ENCODE data around the gene MIB2.

GRCh38 chr1:1594602-1595260 lies 20.6 kb upstream of the MIB2 start:
- TF ChIP-seq POLR2A (IDR thresholded peaks at IDR 0.05) (no peak), POLR2AphosphoS5 (IDR thresholded peaks at IDR 0.05; ENCODE audit: insufficient read depth in 1 of 2, low read depth in 1 of 2) (no peak)
- TF ChIP-seq, protein P1, sequence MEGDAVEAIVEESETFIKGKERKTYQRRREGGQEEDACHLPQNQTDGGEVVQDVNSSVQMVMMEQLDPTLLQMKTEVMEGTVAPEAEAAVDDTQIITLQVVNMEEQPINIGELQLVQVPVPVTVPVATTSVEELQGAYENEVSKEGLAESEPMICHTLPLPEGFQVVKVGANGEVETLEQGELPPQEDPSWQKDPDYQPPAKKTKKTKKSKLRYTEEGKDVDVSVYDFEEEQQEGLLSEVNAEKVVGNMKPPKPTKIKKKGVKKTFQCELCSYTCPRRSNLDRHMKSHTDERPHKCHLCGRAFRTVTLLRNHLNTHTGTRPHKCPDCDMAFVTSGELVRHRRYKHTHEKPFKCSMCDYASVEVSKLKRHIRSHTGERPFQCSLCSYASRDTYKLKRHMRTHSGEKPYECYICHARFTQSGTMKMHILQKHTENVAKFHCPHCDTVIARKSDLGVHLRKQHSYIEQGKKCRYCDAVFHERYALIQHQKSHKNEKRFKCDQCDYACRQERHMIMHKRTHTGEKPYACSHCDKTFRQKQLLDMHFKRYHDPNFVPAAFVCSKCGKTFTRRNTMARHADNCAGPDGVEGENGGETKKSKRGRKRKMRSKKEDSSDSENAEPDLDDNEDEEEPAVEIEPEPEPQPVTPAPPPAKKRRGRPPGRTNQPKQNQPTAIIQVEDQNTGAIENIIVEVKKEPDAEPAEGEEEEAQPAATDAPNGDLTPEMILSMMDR (IDR thresholded peaks at IDR 0.05): no peak

Measured in vagina (tissue), 2 donors.